Fibroblast of the aortic adventitia (primary cell): ENCODE measurements around the gene TBCEL. TPM values are rescaled to one million over a fixed set of nuclear protein-coding genes. Genes with fewer than 3 reads are reported as not detected.

ENCODE experiments used
- DNase-seq: peaks from one replicate; pipeline ENCODE4 v3.0.0-alpha.2; 2010; ENCODE audit warnings: low read depth
- H3K4me3 ChIP-seq: 2 replicates; pipeline ENCODE4 v1.5.1; 2011; ENCODE audit warnings: low read depth, mild to moderate bottlenecking, control low read depth, low read length, moderate library complexity
- CTCF ChIP-seq: IDR thresholded peaks from 2 replicates; pipeline ENCODE4 v1.5.1; 2011; ENCODE audit warnings: mild to moderate bottlenecking, low read length, control low read depth, inconsistent platforms; ENCODE audit not compliant: insufficient read depth
- total RNA-seq: library from RNA; depleted of rRNA; stranded (reverse); fragments of >200 nt; gene quantifications from 2 replicates; pipeline ENCODE4 v1.2.3, GENCODE V29; 2012; ENCODE audit warnings: low replicate concordance

Gene TBCEL
- total RNA-seq, 1 donor = 30.7 TPM

- H3K4me3 ChIP-seq = no peak overlapping the region
- DNase-seq = no peak
- no peak for TF ChIP-seq CTCF
Observed at GRCh38 chr11:121057922-121058321, 34.0 kb downstream of the TBCEL start.

GRCh38 chr11:121058941-121059340, 35.0 kb downstream of the TBCEL start:
- TF ChIP-seq CTCF = no peak
- no peak overlapping the region for H3K4me3 ChIP-seq
- no peak for DNase-seq

GRCh38 chr11:121059605-121060004, 35.7 kb downstream of the TBCEL start:
- DNase-seq = no peak
- no peak overlapping the region for H3K4me3 ChIP-seq
- TF ChIP-seq CTCF = no peak

GRCh38 chr11:121063728-121064127, 39.8 kb downstream of the TBCEL start:
- no peak overlapping the region for H3K4me3 ChIP-seq
- peak; percentile 48 for TF ChIP-seq CTCF
- no peak for DNase-seq

GRCh38 chr11:121066623-121067022, 42.7 kb downstream of the TBCEL start:
- H3K4me3 ChIP-seq = no peak overlapping the region
- no peak for DNase-seq
- no peak for TF ChIP-seq CTCF

- DNase-seq = no peak
- H3K4me3 ChIP-seq = no peak overlapping the region
- no peak for TF ChIP-seq CTCF
Observed at GRCh38 chr11:121067026-121067425, 43.1 kb downstream of the TBCEL start.

- no peak for DNase-seq
- TF ChIP-seq CTCF = no peak
- H3K4me3 ChIP-seq = no peak overlapping the region
Observed at GRCh38 chr11:121067453-121067852, 43.6 kb downstream of the TBCEL start.
